ENCODE measurements around the gene TSHZ2.

DNA sequence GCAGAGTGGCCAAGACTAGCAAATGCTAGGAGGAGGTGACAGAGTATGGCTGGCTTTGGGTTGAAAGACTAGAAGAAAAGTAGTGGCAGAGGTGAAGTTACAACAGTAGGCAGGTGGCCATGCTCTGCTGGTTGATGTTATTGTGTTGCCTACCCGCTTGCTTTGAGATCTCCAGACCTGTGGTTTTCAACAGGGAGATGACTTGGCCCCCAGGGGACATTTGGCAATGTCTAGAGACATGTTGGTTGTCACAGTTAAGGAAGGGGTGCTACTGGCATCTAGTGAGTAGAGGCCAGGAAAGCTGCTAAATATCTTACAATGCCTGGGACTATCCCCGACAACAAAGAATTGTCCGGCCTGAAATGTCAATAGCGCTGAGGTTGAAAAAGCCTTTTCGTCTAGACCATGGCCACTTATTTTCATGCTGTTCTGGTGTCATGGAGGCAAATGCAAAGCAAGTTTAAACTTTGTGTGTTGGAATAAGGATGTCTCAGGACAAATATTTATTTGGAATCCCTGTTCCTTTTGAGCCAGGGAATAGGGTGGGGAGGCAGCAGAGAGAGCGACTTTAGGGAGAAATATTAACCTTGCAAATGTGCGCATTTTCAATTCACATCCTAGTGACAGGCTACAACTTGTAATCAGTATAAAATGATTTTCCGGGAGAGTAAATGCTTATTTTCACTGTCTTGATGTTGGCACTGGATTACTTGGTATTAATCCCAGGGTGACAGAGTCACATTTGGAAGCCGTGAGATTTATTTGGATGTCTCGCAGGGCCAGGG is 417.6 kb downstream of the TSHZ2 start:
- TF ChIP-seq, protein P1, sequence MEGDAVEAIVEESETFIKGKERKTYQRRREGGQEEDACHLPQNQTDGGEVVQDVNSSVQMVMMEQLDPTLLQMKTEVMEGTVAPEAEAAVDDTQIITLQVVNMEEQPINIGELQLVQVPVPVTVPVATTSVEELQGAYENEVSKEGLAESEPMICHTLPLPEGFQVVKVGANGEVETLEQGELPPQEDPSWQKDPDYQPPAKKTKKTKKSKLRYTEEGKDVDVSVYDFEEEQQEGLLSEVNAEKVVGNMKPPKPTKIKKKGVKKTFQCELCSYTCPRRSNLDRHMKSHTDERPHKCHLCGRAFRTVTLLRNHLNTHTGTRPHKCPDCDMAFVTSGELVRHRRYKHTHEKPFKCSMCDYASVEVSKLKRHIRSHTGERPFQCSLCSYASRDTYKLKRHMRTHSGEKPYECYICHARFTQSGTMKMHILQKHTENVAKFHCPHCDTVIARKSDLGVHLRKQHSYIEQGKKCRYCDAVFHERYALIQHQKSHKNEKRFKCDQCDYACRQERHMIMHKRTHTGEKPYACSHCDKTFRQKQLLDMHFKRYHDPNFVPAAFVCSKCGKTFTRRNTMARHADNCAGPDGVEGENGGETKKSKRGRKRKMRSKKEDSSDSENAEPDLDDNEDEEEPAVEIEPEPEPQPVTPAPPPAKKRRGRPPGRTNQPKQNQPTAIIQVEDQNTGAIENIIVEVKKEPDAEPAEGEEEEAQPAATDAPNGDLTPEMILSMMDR (IDR thresholded peaks at IDR 0.05) = no peak
- no peak for TF ChIP-seq ZFX (IDR thresholded peaks at IDR 0.05; ENCODE audit: borderline replicate concordance)
